ENCODE data around the gene UBALD2. TPM values are rescaled to one million over a fixed set of nuclear protein-coding genes. Genes with fewer than 3 reads are reported as not detected.

Gene UBALD2
- total RNA-seq, 1 donor from 2014 or later: 13.2 TPM

DNA sequence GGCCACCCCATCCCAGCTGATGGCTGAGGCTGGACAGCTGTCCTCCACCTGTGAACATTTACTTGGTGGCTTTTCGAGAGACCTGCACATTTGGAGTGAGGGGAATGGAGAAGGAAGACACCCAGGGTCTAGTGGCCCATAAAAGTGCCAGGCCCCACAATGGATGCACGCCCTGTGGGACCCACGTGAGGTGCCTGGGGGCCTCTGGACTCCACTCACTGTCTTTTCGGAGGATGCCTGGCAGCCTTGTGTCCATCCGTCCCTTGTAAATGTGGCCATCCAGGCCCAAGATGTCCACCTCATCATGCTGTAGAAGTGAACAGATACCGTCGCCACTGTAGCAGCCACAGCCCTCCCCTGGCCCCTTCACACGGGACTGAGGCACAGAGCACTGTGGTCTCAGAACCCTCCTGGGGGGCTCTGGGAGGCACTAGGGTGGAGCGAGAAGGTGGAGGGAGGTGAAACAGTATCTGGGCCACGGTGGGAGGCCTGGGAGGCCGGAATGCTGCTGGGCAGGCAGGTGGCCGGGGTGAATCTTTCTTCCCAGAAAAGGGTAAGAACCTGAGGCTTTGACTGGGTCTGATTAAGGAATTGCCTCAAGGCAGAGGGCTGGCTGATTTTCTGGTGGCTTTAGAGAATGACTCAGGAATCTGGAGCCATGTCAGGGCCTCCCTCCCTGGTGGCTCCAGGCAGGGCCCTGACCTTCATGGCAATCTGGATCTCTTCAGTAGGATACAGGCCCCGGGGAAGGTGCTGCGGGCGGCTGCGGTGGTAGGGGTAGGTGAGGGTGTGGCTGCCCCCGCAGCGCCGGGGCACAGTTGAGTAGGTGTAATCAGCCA, 11.5 kb downstream of the UBALD2 start:
- peaks cover 5% of the 10 kb centered on the region for H3K4me1 Mint-ChIP-seq (ENCODE audit: low read depth)
- no peak overlapping the region for H3K4me3 Mint-ChIP-seq (ENCODE audit: unreplicated experiment)
- TF ChIP-seq, protein P1, sequence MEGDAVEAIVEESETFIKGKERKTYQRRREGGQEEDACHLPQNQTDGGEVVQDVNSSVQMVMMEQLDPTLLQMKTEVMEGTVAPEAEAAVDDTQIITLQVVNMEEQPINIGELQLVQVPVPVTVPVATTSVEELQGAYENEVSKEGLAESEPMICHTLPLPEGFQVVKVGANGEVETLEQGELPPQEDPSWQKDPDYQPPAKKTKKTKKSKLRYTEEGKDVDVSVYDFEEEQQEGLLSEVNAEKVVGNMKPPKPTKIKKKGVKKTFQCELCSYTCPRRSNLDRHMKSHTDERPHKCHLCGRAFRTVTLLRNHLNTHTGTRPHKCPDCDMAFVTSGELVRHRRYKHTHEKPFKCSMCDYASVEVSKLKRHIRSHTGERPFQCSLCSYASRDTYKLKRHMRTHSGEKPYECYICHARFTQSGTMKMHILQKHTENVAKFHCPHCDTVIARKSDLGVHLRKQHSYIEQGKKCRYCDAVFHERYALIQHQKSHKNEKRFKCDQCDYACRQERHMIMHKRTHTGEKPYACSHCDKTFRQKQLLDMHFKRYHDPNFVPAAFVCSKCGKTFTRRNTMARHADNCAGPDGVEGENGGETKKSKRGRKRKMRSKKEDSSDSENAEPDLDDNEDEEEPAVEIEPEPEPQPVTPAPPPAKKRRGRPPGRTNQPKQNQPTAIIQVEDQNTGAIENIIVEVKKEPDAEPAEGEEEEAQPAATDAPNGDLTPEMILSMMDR (IDR thresholded peaks at IDR 0.05): no peak
- DNase-seq (ENCODE audit: low spot score): no peak
- H3K27ac Mint-ChIP-seq (ENCODE audit: unreplicated experiment): no peak overlapping the region
- no peaks in the 10 kb centered on the region for H3K27me3 Mint-ChIP-seq (ENCODE audit: low read depth)
- H3K36me3 Mint-ChIP-seq (ENCODE audit: low read depth): peaks cover 4% of the 10 kb centered on the region
- no peaks in the 10 kb centered on the region for H3K9me3 Mint-ChIP-seq (ENCODE audit: low read depth)

DNA sequence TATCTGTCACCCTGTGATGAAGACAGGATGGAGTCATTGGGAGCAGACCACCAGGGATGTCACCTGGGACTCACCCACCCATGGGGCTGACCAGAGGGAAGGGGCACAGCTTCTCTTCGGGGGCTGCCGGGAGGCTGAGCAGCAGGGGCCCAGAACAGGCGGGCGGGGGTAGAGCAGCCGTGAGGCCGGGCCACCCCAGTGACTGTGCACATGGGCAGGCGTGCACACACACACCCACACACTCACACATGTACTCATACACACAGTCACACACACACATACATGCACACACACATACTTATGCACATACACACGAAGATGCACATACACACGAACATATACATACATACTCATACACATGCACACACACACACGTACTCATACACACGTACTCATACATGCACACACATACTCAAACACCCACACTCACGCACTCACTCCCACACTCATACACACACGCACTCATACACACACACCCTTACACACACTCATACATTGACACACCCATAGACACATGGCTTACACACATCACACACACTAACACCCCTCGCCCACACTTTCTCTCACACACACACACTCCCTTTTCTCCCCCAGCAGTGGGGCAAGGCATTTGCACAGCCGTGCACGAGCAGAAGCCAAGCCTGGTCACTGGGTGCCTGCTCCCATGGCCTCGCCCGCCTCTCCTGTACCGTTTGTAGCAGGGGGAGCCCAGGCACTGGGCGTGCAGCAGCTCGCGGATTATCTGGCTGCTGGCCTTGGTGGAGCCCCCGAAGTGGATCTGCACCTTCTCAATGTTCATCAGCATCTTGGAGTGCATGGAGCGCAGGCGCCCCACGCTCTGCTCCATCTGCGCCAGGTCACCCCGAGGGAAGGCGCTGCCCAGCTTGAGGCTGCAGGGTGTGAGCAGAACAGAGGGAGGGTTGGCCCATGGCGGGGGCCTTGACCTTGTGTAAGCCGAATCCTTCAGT, 12.4 kb downstream of the UBALD2 start:
- H3K9me3 Mint-ChIP-seq (ENCODE audit: low read depth): no peaks in the 10 kb centered on the region
- no peaks in the 10 kb centered on the region for H3K27me3 Mint-ChIP-seq (ENCODE audit: low read depth)
- DNase-seq (ENCODE audit: low spot score): no peak
- peaks cover 5% of the 10 kb centered on the region for H3K4me1 Mint-ChIP-seq (ENCODE audit: low read depth)
- H3K27ac Mint-ChIP-seq (ENCODE audit: unreplicated experiment): no peak overlapping the region
- H3K4me3 Mint-ChIP-seq (ENCODE audit: unreplicated experiment): no peak overlapping the region
- peaks cover 4% of the 10 kb centered on the region for H3K36me3 Mint-ChIP-seq (ENCODE audit: low read depth)
- TF ChIP-seq, protein P1 (IDR thresholded peaks at IDR 0.05): no peak

DNA sequence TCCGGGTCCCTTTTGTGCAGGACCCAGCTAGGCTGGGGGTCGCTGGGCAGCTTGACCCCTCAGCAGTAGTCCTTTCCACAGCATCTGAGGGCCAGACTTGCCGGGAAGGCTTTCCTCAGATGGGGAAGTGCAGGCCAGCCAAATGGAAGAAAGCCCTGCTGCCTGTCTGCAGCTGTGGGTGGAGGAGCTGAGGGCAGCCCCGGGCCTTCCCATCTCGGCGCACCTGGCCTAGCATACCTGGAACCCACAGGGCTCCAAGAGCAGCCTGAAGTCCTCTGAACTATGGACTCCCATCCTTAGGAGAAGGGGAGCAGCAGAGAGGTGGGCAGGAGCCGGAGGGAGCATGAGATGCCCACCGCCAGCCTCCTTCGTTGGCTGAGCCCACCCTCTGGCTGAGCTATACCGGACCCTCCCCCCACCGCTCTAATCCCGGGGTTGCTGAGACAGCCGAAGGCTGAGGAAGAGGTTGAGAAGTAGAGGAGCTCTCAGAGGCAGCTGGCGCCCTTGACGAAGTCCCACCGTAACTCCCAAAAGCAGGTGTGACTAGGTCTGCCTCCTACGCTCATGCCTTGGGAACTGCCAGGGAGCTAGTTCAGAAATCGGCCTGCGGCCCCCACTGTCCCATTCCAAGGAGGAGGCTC, 13.2 kb downstream of the UBALD2 start:
- Mint-ChIP-seq H3K4me1 (ENCODE audit: low read depth) (peaks cover 5% of the 10 kb centered on the region), H3K9me3 (ENCODE audit: low read depth) (no peaks in the 10 kb centered on the region), H3K27ac (ENCODE audit: unreplicated experiment) (no peak overlapping the region), H3K27me3 (ENCODE audit: low read depth) (no peaks in the 10 kb centered on the region), H3K36me3 (ENCODE audit: low read depth) (peaks cover 4% of the 10 kb centered on the region), H3K4me3 (ENCODE audit: unreplicated experiment) (no peak overlapping the region)
- no peak for DNase-seq (ENCODE audit: low spot score)
- TF ChIP-seq, protein P1 (IDR thresholded peaks at IDR 0.05): no peak

DNA sequence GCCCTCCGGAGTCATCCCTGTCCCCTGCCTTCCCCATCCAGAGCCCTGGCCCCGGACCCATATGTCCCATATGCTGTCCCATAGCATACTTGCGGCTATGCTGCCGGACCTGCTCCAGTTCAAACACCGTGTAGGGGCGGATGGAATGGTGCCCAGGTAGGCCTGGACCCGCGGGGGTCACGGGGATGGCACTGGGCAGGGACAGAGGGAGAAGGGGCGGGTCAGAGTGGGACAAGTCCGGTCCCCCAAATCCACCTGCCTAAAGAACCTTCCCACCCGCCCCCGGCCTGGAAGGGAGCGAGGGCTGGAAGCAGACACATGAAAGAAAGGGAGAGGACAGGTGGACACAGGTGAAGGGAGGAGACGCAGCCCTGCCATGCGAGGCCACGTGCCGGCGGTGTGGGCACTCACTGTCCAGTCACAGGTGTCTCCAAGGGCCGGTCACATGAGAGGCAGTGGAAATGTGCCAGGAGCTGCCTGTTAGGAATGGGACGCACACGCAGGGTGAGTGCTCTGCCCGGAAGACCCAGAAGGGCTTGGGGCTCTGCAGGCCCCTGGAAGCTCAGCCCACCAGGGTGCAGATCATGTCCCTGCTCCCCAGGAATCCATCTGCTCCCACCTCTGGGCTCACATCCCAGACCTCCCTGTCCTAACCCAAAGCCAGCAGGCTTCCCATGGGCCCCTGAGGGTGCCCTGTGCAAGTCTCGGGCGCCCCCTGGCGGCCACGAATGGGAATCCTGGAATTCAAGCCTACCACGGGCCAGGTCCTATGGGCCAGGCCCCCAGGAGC, 14.0 kb downstream of the UBALD2 start:
- DNase-seq (ENCODE audit: low spot score): no peak
- TF ChIP-seq, protein P1 (IDR thresholded peaks at IDR 0.05): peak; percentile 98
- Mint-ChIP-seq H3K27me3 (ENCODE audit: low read depth) (no peaks in the 10 kb centered on the region), H3K9me3 (ENCODE audit: low read depth) (no peaks in the 10 kb centered on the region), H3K4me1 (ENCODE audit: low read depth) (peaks cover 5% of the 10 kb centered on the region), H3K27ac (ENCODE audit: unreplicated experiment) (no peak overlapping the region), H3K36me3 (ENCODE audit: low read depth) (peaks cover 4% of the 10 kb centered on the region), H3K4me3 (ENCODE audit: unreplicated experiment) (no peak overlapping the region)

Measured in chondrocyte (in vitro differentiated cells).